Measurements from ENCODE around the gene PPP1R9B.

The PPP1R9B gene
- total RNA-seq, result 147 reads per million, percentile 89 among the genes with 10 or more reads in this experiment

- DNase-seq, result no peak
Observed at GRCh38 chr17:50150354-50151040, at the start of gene PPP1R9B. TSS of gene PPP1R9B (minus strand) at chr17:50150677. CDS start at chr17:50150513, 164 bp downstream.

- peak; percentile 76 for DNase-seq
Observed at GRCh38 chr17:50199803-50200456, 49.5 kb upstream of the PPP1R9B start.

- no peak for DNase-seq
Observed at GRCh38 chr17:50199211-50199802, 48.8 kb upstream of the PPP1R9B start.

- peak; percentile 47 for DNase-seq
Observed at GRCh38 chr17:50198026-50198669, 47.7 kb upstream of the PPP1R9B start.

GRCh38 chr17:50196826-50197225, 46.3 kb upstream of the PPP1R9B start:
- DNase-seq, result no peak

GRCh38 chr17:50196036-50196435, 45.6 kb upstream of the PPP1R9B start:
- no peak for DNase-seq

GRCh38 chr17:50194934-50195865, 44.7 kb upstream of the PPP1R9B start:
- no peak for DNase-seq

- DNase-seq, result no peak
Observed at GRCh38 chr17:50194140-50194933, 43.9 kb upstream of the PPP1R9B start.

GRCh38 chr17:50192618-50193291, 42.3 kb upstream of the PPP1R9B start:
- DNase-seq, result no peak

GRCh38 chr17:50192144-50192617, 41.7 kb upstream of the PPP1R9B start:
- DNase-seq, result no peak

- DNase-seq, result no peak
Observed at GRCh38 chr17:50191359-50192143, 41.1 kb upstream of the PPP1R9B start.

- no peak for DNase-seq
Observed at GRCh38 chr17:50190603-50191358, 40.3 kb upstream of the PPP1R9B start.

GRCh38 chr17:50190293-50190602, 39.8 kb upstream of the PPP1R9B start:
- DNase-seq, result no peak

GRCh38 chr17:50189550-50190292, 39.2 kb upstream of the PPP1R9B start:
- no peak for DNase-seq

GRCh38 chr17:50188921-50189549, 38.6 kb upstream of the PPP1R9B start:
- no peak for DNase-seq

- DNase-seq, result no peak
Observed at GRCh38 chr17:50188531-50188920, 38.0 kb upstream of the PPP1R9B start.

- no peak for DNase-seq
Observed at GRCh38 chr17:50187751-50188530, 37.5 kb upstream of the PPP1R9B start.

Data from effector CD4-positive, alpha-beta T cell (primary cell).